HepG2 (cell line): ENCODE results near the gene SHISA5. TPM values are rescaled to one million over a fixed set of nuclear protein-coding genes. Genes with fewer than 3 reads are reported as not detected.

Experiments used
- CENPX ChIP-seq: sonication (generic); formaldehyde crosslinking; IDR thresholded peaks from 2 replicates; pipeline ENCODE4 v1.9.0; 2021; ENCODE audit warnings: mild to moderate bottlenecking, missing genetic modification reagents, moderate library complexity
- MLLT10 ChIP-seq: sonication (generic); formaldehyde crosslinking; IDR thresholded peaks from 2 replicates; pipeline ENCODE4 v1.4.0; 2020; ENCODE audit warnings: missing genetic modification reagents
- NCOA2 ChIP-seq: sonication (generic); formaldehyde crosslinking; IDR thresholded peaks from 2 replicates; pipeline ENCODE4 v1.8.0; 2022; ENCODE audit warnings: inconsistent platforms
- PHB2 ChIP-seq: fragments of 450-650 bp; IDR thresholded peaks from 2 replicates; pipeline ENCODE4 v1.6.1; 2018; ENCODE audit not compliant: partially characterized antibody
- SNAPC2 ChIP-seq: sonication (generic); formaldehyde crosslinking; IDR thresholded peaks from 2 replicates; pipeline ENCODE4 v1.8.1; 2022; ENCODE audit warnings: mild to moderate bottlenecking, missing genetic modification reagents
- SP5 ChIP-seq: IDR thresholded peaks from 2 replicates; pipeline ENCODE4 v1.6.1; 2016; ENCODE audit warnings: low read depth, borderline replicate concordance
- ZFP36L1 ChIP-seq: sonication (generic); formaldehyde crosslinking; IDR thresholded peaks from 2 replicates; pipeline ENCODE4 v1.8.0; 2022; ENCODE audit warnings: mild to moderate bottlenecking, missing genetic modification reagents, moderate library complexity
- ZNF20 ChIP-seq: sonication (generic); formaldehyde crosslinking; IDR thresholded peaks from 2 replicates; pipeline ENCODE4 v1.4.0; 2020; ENCODE audit warnings: mild to moderate bottlenecking, moderate library complexity, missing genetic modification reagents
- ZNF235 ChIP-seq: sonication (generic); formaldehyde crosslinking; IDR thresholded peaks from 2 replicates; pipeline ENCODE4 v1.8.1; 2023; ENCODE audit warnings: mild to moderate bottlenecking, missing genetic modification reagents, borderline replicate concordance
- ZNF44 ChIP-seq: sonication (generic); formaldehyde crosslinking; IDR thresholded peaks from 2 replicates; pipeline ENCODE4 v1.5.1; 2020; ENCODE audit warnings: mild to moderate bottlenecking, missing genetic modification reagents
- ZNF460 ChIP-seq: sonication (generic); formaldehyde crosslinking; IDR thresholded peaks from 2 replicates; pipeline ENCODE4 v1.5.1; 2020; ENCODE audit warnings: missing genetic modification reagents, mild to moderate bottlenecking, borderline replicate concordance
- ZNF772 ChIP-seq: sonication (generic); formaldehyde crosslinking; IDR thresholded peaks from 2 replicates; pipeline ENCODE4 v1.5.0; 2020; ENCODE audit warnings: mild to moderate bottlenecking, missing genetic modification reagents
- ZNF816 ChIP-seq: sonication (generic); formaldehyde crosslinking; IDR thresholded peaks from 2 replicates; pipeline ENCODE4 v1.8.0; 2022; ENCODE audit warnings: missing genetic modification reagents, mild to moderate bottlenecking, borderline replicate concordance
- polyA plus RNA-seq, 8 experiments: library from polyadenylated mRNA; depleted of rRNA in 3 of 8; stranded (reverse) in 7 of 8; unstranded in 1 of 8; fragments of >200 nt; fragmentation: Illumina TruSeq in 4 of 8; extraction: Trizol in 4 of 8; gene quantifications; 2 replicates each; pipeline versions ENCODE4 v1.2.1 to v1.2.3, GENCODE V29; 2011 to 2016; ENCODE audit warnings: low read depth in 4 of 8, missing spikeins in 1 of 8, mixed read lengths in 1 of 8; ENCODE audit not compliant: insufficient read depth in 1 of 8
- total RNA-seq, 5 experiments: library from RNA; depleted of rRNA; stranded (reverse); fragments of >200 nt; fragmentation: Illumina TruSeq; extraction: Trizol; gene quantifications; 2 replicates each; pipeline ENCODE4 v1.2.3, GENCODE V29; 2016; ENCODE audit warnings: low read depth in 1 of 5
- TF ChIP-seq, protein P1 (sequence below): sonication (generic); formaldehyde crosslinking; IDR thresholded peaks from 2 replicates; pipeline ENCODE4 v1.9.0; 2021; ENCODE audit warnings: missing genetic modification reagents, mild to moderate bottlenecking, borderline replicate concordance
- TF ChIP-seq, protein P2 (sequence below): sonication (generic); formaldehyde crosslinking; IDR thresholded peaks from 2 replicates; pipeline ENCODE4 v1.4.0; 2020; ENCODE audit warnings: missing genetic modification reagents
- TF ChIP-seq, protein P3 (sequence below): sonication (generic); IDR thresholded peaks from 2 replicates; pipeline ENCODE4 v1.6.1; 2016; ENCODE audit warnings: low read depth, borderline replicate concordance
- TF ChIP-seq, protein P4 (sequence below): sonication (generic); formaldehyde crosslinking; IDR thresholded peaks from 2 replicates; pipeline ENCODE4 v1.4.0; 2020; ENCODE audit warnings: missing genetic modification reagents; ENCODE audit errors: not compliant biosample characterization
- TF ChIP-seq, protein P5 (sequence below): sonication (generic); formaldehyde crosslinking; conservative IDR thresholded peaks from 2 replicates; pipeline ENCODE4 v1.4.0; 2020; ENCODE audit warnings: mild to moderate bottlenecking, missing genetic modification reagents, moderate library complexity
- TF ChIP-seq, protein P6 (sequence below): sonication (generic); formaldehyde crosslinking; IDR thresholded peaks from 2 replicates; pipeline ENCODE4 v1.8.0; 2022; ENCODE audit warnings: missing genetic modification reagents, low read depth, mild to moderate bottlenecking, borderline replicate concordance

Gene SHISA5
- total and polyA plus RNA-seq, 2 of the 13 experiments (the other 11 are each of a cell fraction or from before 2014, with no cell fraction given), result 75.8 to 91.4 TPM

DNA sequence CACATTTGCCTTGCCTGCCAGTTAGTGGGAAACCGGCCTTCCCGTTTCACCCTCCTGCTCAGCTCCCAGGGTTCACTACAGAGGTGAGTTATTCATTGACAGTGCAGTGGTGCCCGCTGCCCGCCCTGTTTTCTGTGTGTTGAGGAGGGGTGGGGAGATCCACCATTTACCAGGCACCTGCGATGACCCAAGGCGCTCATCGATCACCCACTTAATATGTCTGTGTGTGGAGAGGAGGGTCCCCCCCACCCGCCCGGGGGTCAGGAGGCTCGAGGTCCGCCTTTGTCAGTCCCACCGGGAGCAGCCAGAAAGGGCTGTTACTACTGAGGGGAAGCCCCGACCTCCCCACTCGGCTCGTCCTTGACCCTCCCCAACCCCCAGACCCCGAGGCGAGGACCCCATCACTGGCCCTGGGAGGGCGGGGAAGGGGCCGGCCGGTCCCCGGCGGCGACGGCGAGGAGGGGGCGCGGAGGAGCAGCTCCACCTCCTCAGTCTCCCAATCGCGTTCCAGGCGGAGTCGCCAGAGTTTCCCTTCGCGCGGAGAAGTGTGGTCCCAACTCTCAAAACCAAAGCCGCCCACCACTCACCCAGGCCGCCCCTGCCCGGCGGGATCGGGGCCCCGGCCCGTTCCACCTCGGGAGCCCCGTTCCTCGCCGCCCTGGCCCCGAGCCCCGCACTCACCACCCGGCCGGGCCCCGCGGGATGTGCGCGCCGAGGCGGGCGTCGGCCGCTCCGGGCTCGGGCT lies 75.2 kb downstream of the SHISA5 start (continued):
- TF ChIP-seq SP5 (CRISPR knock-in tag), result peak; percentile 48; the same call in 1 of the 2 replicates
- TF ChIP-seq ZNF44 (CRISPR knock-in tag), result no peak
- TF ChIP-seq, protein P1, sequence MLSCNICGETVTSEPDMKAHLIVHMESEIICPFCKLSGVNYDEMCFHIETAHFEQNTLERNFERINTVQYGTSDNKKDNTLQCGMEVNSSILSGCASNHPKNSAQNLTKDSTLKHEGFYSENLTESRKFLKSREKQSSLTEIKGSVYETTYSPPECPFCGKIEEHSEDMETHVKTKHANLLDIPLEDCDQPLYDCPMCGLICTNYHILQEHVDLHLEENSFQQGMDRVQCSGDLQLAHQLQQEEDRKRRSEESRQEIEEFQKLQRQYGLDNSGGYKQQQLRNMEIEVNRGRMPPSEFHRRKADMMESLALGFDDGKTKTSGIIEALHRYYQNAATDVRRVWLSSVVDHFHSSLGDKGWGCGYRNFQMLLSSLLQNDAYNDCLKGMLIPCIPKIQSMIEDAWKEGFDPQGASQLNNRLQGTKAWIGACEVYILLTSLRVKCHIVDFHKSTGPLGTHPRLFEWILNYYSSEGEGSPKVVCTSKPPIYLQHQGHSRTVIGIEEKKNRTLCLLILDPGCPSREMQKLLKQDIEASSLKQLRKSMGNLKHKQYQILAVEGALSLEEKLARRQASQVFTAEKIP (CRISPR knock-in tag), result no peak
- TF ChIP-seq ZNF235, result no peak
- TF ChIP-seq MLLT10 (CRISPR knock-in tag), result no peak
- no peak for TF ChIP-seq ZNF20
- TF ChIP-seq CENPX, result no peak
- TF ChIP-seq NCOA2 (CRISPR knock-in tag), result peak; percentile 25; the same call in 1 of the 2 replicates
- TF ChIP-seq ZNF816 (CRISPR knock-in tag), result no peak
- TF ChIP-seq ZNF772, result no peak
- TF ChIP-seq ZNF460 (CRISPR knock-in tag), result no peak
- TF ChIP-seq, protein P2, sequence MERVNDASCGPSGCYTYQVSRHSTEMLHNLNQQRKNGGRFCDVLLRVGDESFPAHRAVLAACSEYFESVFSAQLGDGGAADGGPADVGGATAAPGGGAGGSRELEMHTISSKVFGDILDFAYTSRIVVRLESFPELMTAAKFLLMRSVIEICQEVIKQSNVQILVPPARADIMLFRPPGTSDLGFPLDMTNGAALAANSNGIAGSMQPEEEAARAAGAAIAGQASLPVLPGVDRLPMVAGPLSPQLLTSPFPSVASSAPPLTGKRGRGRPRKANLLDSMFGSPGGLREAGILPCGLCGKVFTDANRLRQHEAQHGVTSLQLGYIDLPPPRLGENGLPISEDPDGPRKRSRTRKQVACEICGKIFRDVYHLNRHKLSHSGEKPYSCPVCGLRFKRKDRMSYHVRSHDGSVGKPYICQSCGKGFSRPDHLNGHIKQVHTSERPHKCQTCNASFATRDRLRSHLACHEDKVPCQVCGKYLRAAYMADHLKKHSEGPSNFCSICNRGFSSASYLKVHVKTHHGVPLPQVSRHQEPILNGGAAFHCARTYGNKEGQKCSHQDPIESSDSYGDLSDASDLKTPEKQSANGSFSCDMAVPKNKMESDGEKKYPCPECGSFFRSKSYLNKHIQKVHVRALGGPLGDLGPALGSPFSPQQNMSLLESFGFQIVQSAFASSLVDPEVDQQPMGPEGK (CRISPR knock-in tag), result peak; percentile 93
- 0 out of 2 replicates have a peak, but pooled peaks have one; percentile 0 for TF ChIP-seq ZFP36L1 (CRISPR knock-in tag)
- TF ChIP-seq, protein P3, sequence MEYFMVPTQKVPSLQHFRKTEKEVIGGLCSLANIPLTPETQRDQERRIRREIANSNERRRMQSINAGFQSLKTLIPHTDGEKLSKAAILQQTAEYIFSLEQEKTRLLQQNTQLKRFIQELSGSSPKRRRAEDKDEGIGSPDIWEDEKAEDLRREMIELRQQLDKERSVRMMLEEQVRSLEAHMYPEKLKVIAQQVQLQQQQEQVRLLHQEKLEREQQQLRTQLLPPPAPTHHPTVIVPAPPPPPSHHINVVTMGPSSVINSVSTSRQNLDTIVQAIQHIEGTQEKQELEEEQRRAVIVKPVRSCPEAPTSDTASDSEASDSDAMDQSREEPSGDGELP, result peak; percentile 29; the same call in 1 of the 2 replicates
- TF ChIP-seq PHB2, result no peak
- TF ChIP-seq, protein P4, sequence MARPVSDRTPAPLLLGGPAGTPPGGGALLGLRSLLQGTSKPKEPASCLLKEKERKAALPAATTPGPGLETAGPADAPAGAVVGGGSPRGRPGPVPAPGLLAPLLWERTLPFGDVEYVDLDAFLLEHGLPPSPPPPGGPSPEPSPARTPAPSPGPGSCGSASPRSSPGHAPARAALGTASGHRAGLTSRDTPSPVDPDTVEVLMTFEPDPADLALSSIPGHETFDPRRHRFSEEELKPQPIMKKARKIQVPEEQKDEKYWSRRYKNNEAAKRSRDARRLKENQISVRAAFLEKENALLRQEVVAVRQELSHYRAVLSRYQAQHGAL (CRISPR knock-in tag), result no peak
- TF ChIP-seq SNAPC2 (CRISPR knock-in tag), result no peak
- TF ChIP-seq, protein P5, sequence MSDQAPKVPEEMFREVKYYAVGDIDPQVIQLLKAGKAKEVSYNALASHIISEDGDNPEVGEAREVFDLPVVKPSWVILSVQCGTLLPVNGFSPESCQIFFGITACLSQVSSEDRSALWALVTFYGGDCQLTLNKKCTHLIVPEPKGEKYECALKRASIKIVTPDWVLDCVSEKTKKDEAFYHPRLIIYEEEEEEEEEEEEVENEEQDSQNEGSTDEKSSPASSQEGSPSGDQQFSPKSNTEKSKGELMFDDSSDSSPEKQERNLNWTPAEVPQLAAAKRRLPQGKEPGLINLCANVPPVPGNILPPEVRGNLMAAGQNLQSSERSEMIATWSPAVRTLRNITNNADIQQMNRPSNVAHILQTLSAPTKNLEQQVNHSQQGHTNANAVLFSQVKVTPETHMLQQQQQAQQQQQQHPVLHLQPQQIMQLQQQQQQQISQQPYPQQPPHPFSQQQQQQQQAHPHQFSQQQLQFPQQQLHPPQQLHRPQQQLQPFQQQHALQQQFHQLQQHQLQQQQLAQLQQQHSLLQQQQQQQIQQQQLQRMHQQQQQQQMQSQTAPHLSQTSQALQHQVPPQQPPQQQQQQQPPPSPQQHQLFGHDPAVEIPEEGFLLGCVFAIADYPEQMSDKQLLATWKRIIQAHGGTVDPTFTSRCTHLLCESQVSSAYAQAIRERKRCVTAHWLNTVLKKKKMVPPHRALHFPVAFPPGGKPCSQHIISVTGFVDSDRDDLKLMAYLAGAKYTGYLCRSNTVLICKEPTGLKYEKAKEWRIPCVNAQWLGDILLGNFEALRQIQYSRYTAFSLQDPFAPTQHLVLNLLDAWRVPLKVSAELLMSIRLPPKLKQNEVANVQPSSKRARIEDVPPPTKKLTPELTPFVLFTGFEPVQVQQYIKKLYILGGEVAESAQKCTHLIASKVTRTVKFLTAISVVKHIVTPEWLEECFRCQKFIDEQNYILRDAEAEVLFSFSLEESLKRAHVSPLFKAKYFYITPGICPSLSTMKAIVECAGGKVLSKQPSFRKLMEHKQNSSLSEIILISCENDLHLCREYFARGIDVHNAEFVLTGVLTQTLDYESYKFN, result peak; percentile 88
- TF ChIP-seq, protein P6, sequence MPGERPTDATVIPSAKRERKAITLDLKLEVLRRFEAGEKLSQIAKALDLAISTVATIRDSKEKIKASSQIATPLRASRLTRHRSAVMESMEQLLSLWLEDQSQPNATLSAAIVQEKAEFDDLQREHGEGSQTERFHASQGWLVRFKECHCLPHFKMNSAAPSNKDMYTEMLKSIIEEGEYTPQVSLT (CRISPR knock-in tag), result no peak
